H1 (cell line): ENCODE measurements around the gene C3orf20. TPM values are rescaled to one million over a fixed set of nuclear protein-coding genes. Genes with fewer than 3 reads are reported as not detected.

Experiments used
- RFX5 ChIP-seq: IDR thresholded peaks from 2 replicates; pipeline ENCODE4 v1.6.1; 2011; ENCODE audit warnings: low read depth, low read length, improper control_type of control experiment, borderline replicate concordance
- polyA plus RNA-seq, 7 experiments: library from polyadenylated mRNA; depleted of rRNA in 3 of 7; stranded (reverse) in 5 of 7; unstranded in 2 of 7; fragments of >200 nt in 5 of 7; fragments of 200-250 nt in 2 of 7; gene quantifications; 1 replicate in 5 of 7; 2 replicates in 1 of 7; 4 replicates in 1 of 7; pipeline versions ENCODE4 v1.2.1 to v1.2.3, GENCODE V29; 2011 to 2013; ENCODE audit warnings: missing spikeins in 2 of 7, mixed read lengths in 2 of 7
- total RNA-seq: library from RNA; stranded (reverse); fragmentation: NEBNext Ultra II Directional; extraction: Animal tissue kit (Norgen Biotek cat#: 25700); gene quantifications from 2 replicates; pipeline ENCODE4 v1.2.1, GENCODE V29; 2021

The C3orf20 gene
- total and polyA plus RNA-seq, 2 of the 8 experiments (the other 6 are each of a cell fraction or from before 2014, with no cell fraction given) = not detected

DNA sequence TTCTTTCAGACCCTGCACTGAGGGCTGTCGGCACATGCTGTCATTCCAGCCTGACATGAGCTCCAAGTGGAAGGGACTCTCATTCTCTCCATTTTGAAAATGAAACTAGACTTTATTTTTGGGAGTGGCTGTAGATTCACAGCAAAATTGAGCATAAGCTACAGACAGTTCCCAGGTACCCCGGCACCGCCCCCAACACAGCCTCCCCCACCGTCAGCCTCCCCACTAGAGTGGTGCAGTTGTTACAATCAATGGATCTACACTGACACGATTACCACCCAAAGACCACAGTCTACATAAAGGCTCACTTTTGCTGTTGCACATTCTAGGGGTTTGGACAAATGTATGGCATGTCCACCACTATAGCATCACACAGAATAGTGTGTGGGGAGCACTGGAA is 114.3 kb downstream of the C3orf20 start (continued):
- TF ChIP-seq RFX5 = no peak
